IMR-90 (cell line): ENCODE data around the gene HYCC2. TPM values are rescaled to one million over a fixed set of nuclear protein-coding genes. Genes with fewer than 3 reads are reported as not detected.

Experiments
- ATAC-seq: fragments of 200-7000 bp; cut with Tn5 transposase; 2 replicates; pipeline ENCODE4 v1.9.1; 2020; ENCODE audit warnings: low read depth, mild to moderate bottlenecking, moderate library complexity
- BruUV-seq: library from RNA; stranded (reverse); fragments of 400-500 nt; replicated peaks from 2 replicates; lab custom pipeline; 2021; lab: Mats Ljungman, UMichigan
- CTCF ChIA-PET: fragments of 300-600 bp; formaldehyde crosslinking; extraction: SDS; loops from one replicate; lab custom pipeline; 2021; ENCODE audit warnings: antibody characterized with exemption; lab: Yijun Ruan, JAX
- POLR2A ChIA-PET: fragments of 300-600 bp; sonication (Branson Sonifier 250); formaldehyde crosslinking; loops from one replicate; lab custom pipeline; 2022; ENCODE audit warnings: antibody characterized with exemption; ENCODE audit not compliant: unreplicated experiment; lab: Charles Lee
- DNase-seq: peaks from one replicate; pipeline ENCODE4 v3.0.0; 2013
- H2AFZ ChIP-seq: replicated peaks from 2 replicates; pipeline ENCODE3; 2013; ENCODE audit warnings: low read length, mild to moderate bottlenecking; ENCODE audit not compliant: poor library complexity
- H2AK5ac ChIP-seq: 2 replicates; pipeline ENCODE4 v1.6.1; 2013; ENCODE audit warnings: low read depth, low read length, inconsistent platforms
- H2AK9ac ChIP-seq: replicated peaks from 2 replicates; pipeline ENCODE3; 2013; ENCODE audit warnings: mild to moderate bottlenecking, low read depth, low read length, moderate library complexity; ENCODE audit not compliant: poor library complexity
- H2BK120ac ChIP-seq: 2 replicates; pipeline ENCODE4 v1.6.1; 2013; ENCODE audit warnings: low read depth, low read length, inconsistent platforms
- H2BK15ac ChIP-seq: 3 replicates; pipeline ENCODE4 v1.6.1; 2013; ENCODE audit warnings: low read depth, low read length, inconsistent platforms
- H2BK20ac ChIP-seq: 2 replicates; pipeline ENCODE4 v1.6.1; 2013; ENCODE audit warnings: low read depth, mild to moderate bottlenecking, inconsistent platforms, low read length, moderate library complexity
- H2BK5ac ChIP-seq: 2 replicates; pipeline ENCODE4 v1.6.1; 2013; ENCODE audit warnings: mild to moderate bottlenecking, low read depth, low read length, inconsistent platforms; ENCODE audit not compliant: poor library complexity, severe bottlenecking
- H3K14ac ChIP-seq: replicated peaks from 2 replicates; pipeline ENCODE4 v1.6.1; 2013; ENCODE audit warnings: low read depth, low read length, inconsistent platforms
- H3K18ac ChIP-seq: 2 replicates; pipeline ENCODE4 v1.6.1; 2013; ENCODE audit warnings: low read depth, low read length, control low read depth
- H3K23ac ChIP-seq: 2 replicates; pipeline ENCODE4 v1.6.1; 2013; ENCODE audit warnings: low read depth, low read length, inconsistent platforms
- H3K27ac ChIP-seq: 2 replicates; pipeline ENCODE4 v1.5.1; 2013; ENCODE audit warnings: mild to moderate bottlenecking, control low read depth, low read length; ENCODE audit not compliant: insufficient read depth
- H3K27me3 ChIP-seq: 2 replicates; pipeline ENCODE4 v1.6.1; 2013; ENCODE audit warnings: low read length; ENCODE audit not compliant: control insufficient read depth, insufficient read depth
- H3K36me3 ChIP-seq: 2 replicates; pipeline ENCODE4 v1.6.1; 2013; ENCODE audit warnings: low read length, mixed read lengths; ENCODE audit not compliant: control insufficient read depth, insufficient read depth
- H3K4ac ChIP-seq: 2 replicates; pipeline ENCODE4 v1.6.1; 2013; ENCODE audit warnings: low read depth, low read length, inconsistent platforms
- H3K4me1 ChIP-seq: 2 replicates; pipeline ENCODE4 v1.6.1; 2013; ENCODE audit warnings: low read length, mixed read lengths; ENCODE audit not compliant: control insufficient read depth, insufficient read depth
- H3K4me2 ChIP-seq: 2 replicates; pipeline ENCODE4 v1.6.1; 2013; ENCODE audit warnings: low read depth, mild to moderate bottlenecking, control low read depth, low read length, moderate library complexity
- H3K4me3 ChIP-seq: 2 replicates; pipeline ENCODE4 v1.5.1; 2013; ENCODE audit warnings: low read depth, mild to moderate bottlenecking, control low read depth, low read length, moderate library complexity; ENCODE audit not compliant: insufficient read depth
- H3K56ac ChIP-seq: 2 replicates; pipeline ENCODE4 v1.6.1; 2013; ENCODE audit warnings: low read length, inconsistent platforms; ENCODE audit not compliant: insufficient read depth; ENCODE audit errors: extremely low read depth
- H3K79me1 ChIP-seq, 2 experiments: 2 replicates each; pipeline ENCODE4 v1.6.1; 2013; ENCODE audit warnings: low read length in 2 of 2, inconsistent platforms in 1 of 2, low read depth in 1 of 2
- H3K9ac ChIP-seq: 2 replicates; pipeline ENCODE4 v1.6.1; 2013; ENCODE audit warnings: low read depth, low read length, control low read depth
- H3K9me1 ChIP-seq: 2 replicates; pipeline ENCODE4 v1.6.1; 2013; ENCODE audit warnings: low read length, inconsistent platforms; ENCODE audit not compliant: insufficient read depth
- H3K9me3 ChIP-seq: 2 replicates; pipeline ENCODE4 v1.6.1; 2013; ENCODE audit warnings: low read length; ENCODE audit not compliant: control insufficient read depth, insufficient read depth
- H4K20me1 ChIP-seq: 2 replicates; pipeline ENCODE4 v1.6.1; 2013; ENCODE audit warnings: low read length, inconsistent platforms; ENCODE audit not compliant: insufficient read depth
- H4K5ac ChIP-seq: 2 replicates; pipeline ENCODE4 v1.6.1; 2013; ENCODE audit warnings: mild to moderate bottlenecking, low read depth, low read length, control low read depth
- H4K8ac ChIP-seq, 2 experiments: 2 replicates each; pipeline ENCODE4 v1.6.1; 2013; ENCODE audit warnings: low read depth in 2 of 2, low read length in 2 of 2, control low read depth in 1 of 2, inconsistent platforms in 1 of 2
- H4K91ac ChIP-seq: 2 replicates; pipeline ENCODE4 v1.6.1; 2013; ENCODE audit warnings: low read depth, low read length, inconsistent platforms; ENCODE audit not compliant: insufficient read depth
- CHD1 ChIP-seq: IDR thresholded peaks from 2 replicates; pipeline ENCODE4 v1.6.1; 2012; ENCODE audit warnings: low read depth, low read length, improper control_type of control experiment
- CTCF ChIP-seq: conservative IDR thresholded peaks from 2 replicates; pipeline ENCODE4 v1.5.1; 2012; ENCODE audit warnings: mild to moderate bottlenecking, low read depth, low read length, improper control_type of control experiment
- ELK1 ChIP-seq: fragments of 150-350 bp; IDR thresholded peaks from 2 replicates; pipeline ENCODE4 v1.6.1; 2016; ENCODE audit warnings: low read depth, mild to moderate bottlenecking, low read length, moderate library complexity, borderline replicate concordance
- FOS ChIP-seq: fragments of 150-350 bp; IDR thresholded peaks from 2 replicates; pipeline ENCODE4 v1.6.1; 2016; ENCODE audit warnings: low read depth, low read length
- MAFK ChIP-seq: IDR thresholded peaks from 2 replicates; pipeline ENCODE4 v1.6.1; 2012; ENCODE audit warnings: low read depth, low read length, improper control_type of control experiment
- MAZ ChIP-seq: IDR thresholded peaks from 2 replicates; pipeline ENCODE4 v1.6.1; 2012; ENCODE audit warnings: low read depth, mild to moderate bottlenecking, low read length, improper control_type of control experiment, moderate library complexity, borderline replicate concordance
- NFE2L2 ChIP-seq: fragments of 150-350 bp; IDR thresholded peaks from 2 replicates; pipeline ENCODE4 v1.6.1; 2016; ENCODE audit warnings: low read depth, mild to moderate bottlenecking, low read length
- POLR2A ChIP-seq: IDR thresholded peaks from 2 replicates; pipeline ENCODE4 v1.6.1; 2012; ENCODE audit warnings: mild to moderate bottlenecking, low read depth, low read length
- RCOR1 ChIP-seq: IDR thresholded peaks from 2 replicates; pipeline ENCODE4 v1.6.1; 2012; ENCODE audit warnings: mild to moderate bottlenecking, low read length, improper control_type of control experiment; ENCODE audit not compliant: insufficient replicate concordance
- RFX5 ChIP-seq: IDR thresholded peaks from 2 replicates; pipeline ENCODE4 v1.8.0; 2012; ENCODE audit warnings: low read depth, mild to moderate bottlenecking, low read length, moderate library complexity
- USF2 ChIP-seq: fragments of 150-350 bp; IDR thresholded peaks from 2 replicates; pipeline ENCODE4 v1.6.1; 2017; ENCODE audit warnings: mild to moderate bottlenecking, antibody characterized with exemption, low read length, low read depth
- WGBS, 2 experiments: methylation state at CpG; one replicate each; pipeline versions ENCODE4 v1.1.5 to v1.1.7; 2013; ENCODE audit warnings: missing lambda C conversion rate in 2 of 2; ENCODE audit not compliant: insufficient read length in 1 of 2; ENCODE audit errors: extremely low coverage in 2 of 2; 5-methylcytosine and 5-hydroxymethylcytosine counted together
- dilution Hi-C: fragments of 300-500 bp; cut with HindIII; formaldehyde crosslinking; loops from one replicate; pipeline ENCODE4 v1.14.3; 2018; ENCODE audit warnings: low sequenced_read_pairs; ENCODE audit not compliant: unreplicated experiment
- in situ Hi-C: fragments of 300-500 bp; cut with MboI; formaldehyde crosslinking; loops from 3 replicates; pipeline ENCODE4 v1.14.3; 2019; ENCODE audit warnings: low sequenced_read_pairs, inconsistent platforms, mixed read lengths
- intact Hi-C: fragments of 100-400 bp; cut with micrococcal nuclease; formaldehyde crosslinking; loops from 2 replicates; pipeline ENCODE4 v1.10.0; 2022
- polyA plus RNA-seq, 3 experiments: library from polyadenylated mRNA; depleted of rRNA; stranded (reverse); fragments of >200 nt; gene quantifications; 2 replicates each; pipeline ENCODE4 v1.2.3, GENCODE V29; 2012; ENCODE audit warnings: low replicate concordance in 1 of 3
- total RNA-seq: library from RNA; depleted of rRNA; stranded (reverse); fragments of >200 nt; gene quantifications from 2 replicates; pipeline ENCODE4 v1.2.3, GENCODE V29; 2012

The HYCC2 gene
- total and polyA plus RNA-seq, 2 of the 4 experiments (the other 2 are of a cell fraction) = 2.2 to 9.1 TPM

DNA sequence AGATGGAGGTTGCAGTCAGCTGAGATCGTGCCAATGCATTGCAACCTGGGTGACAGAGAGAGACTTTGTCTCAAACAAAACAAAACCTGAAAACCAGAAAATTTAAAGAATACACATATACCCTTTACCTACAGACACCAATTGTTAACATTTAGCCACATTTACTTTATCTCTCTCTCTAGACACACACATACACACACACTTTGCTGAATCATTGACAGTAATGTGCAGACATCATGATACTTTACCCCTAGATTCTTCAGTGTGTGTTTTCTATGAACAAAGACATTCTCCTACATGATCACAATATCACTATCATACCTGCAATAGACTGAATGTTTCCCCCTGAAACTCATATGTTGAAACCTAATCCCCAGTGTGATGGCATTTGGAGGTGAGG is 34.3 kb upstream of the HYCC2 start:
- no peak overlapping the region for H3K23ac ChIP-seq
- no peaks in the 10 kb centered on the region for H3K27me3 ChIP-seq
- H3K4me2 ChIP-seq = no peak overlapping the region
- in situ Hi-C loops (no loop called here), dilution Hi-C loops (no loop called here), intact Hi-C loops (no loop called here)
- H3K9me1 ChIP-seq = no peaks in the 10 kb centered on the region
- H3K14ac ChIP-seq = no peak overlapping the region
- CTCF ChIA-PET = interaction anchor here (0.8 kb wide), 1 partner anchor 25 kb away, joined by 3 read pairs; no protein-coding TSS in a partner anchor
- no peak overlapping the region for H2BK15ac ChIP-seq
- no peak overlapping the region for H3K9ac ChIP-seq
- H3K18ac ChIP-seq = no peak overlapping the region
- H3K4me3 ChIP-seq = no peak overlapping the region
- ATAC-seq (no peak), DNase-seq (no peak)
- no peak overlapping the region for H3K56ac ChIP-seq
- no peak for TF ChIP-seq CHD1
- TF ChIP-seq ELK1 = no peak
- no peak for TF ChIP-seq MAZ
- TF ChIP-seq NFE2L2 = no peak
- no peak for TF ChIP-seq CTCF
- no peak for TF ChIP-seq MAFK
- no peak for TF ChIP-seq FOS
- TF ChIP-seq RFX5 = no peak
- no peak for TF ChIP-seq RCOR1
- no peak for TF ChIP-seq POLR2A
- no peak for TF ChIP-seq USF2
- no peak overlapping the region for H4K5ac ChIP-seq
- BruUV-seq = no TSS peak
- WGBS, 2 experiments = no CpG with 5 or more reads among the region's 1 CpG
- no peaks in the 10 kb centered on the region for H4K20me1 ChIP-seq
- no peaks in the 10 kb centered on the region for H3K4me1 ChIP-seq
- no peak overlapping the region for H2BK5ac ChIP-seq
- no peak overlapping the region for H4K8ac ChIP-seq
- no peak overlapping the region for H3K4ac ChIP-seq
- no peak overlapping the region for H2AFZ ChIP-seq
- no peak overlapping the region for H2BK20ac ChIP-seq
- no peak overlapping the region for H2AK5ac ChIP-seq
- no peaks in the 10 kb centered on the region for H3K36me3 ChIP-seq
- H3K9me3 ChIP-seq = no peaks in the 10 kb centered on the region
- H4K91ac ChIP-seq = no peak overlapping the region
- H2AK9ac ChIP-seq = no peak overlapping the region
- no peaks in the 10 kb centered on the region for H3K79me1 ChIP-seq
- H3K27ac ChIP-seq = no peak overlapping the region
- POLR2A ChIA-PET = no interaction called here
- H2BK120ac ChIP-seq = no peak overlapping the region
